Measurements from ENCODE around the gene SPA17.

GRCh38 chr11:124728134-124728533, 54.4 kb downstream of the SPA17 start:
- no peak for TF ChIP-seq CTCF (IDR thresholded peaks at IDR 0.05)
- no peak for TF ChIP-seq POLR2A (IDR thresholded peaks at IDR 0.05)
